Activated naive CD4-positive, alpha-beta T cell treated with anti-CD3 and anti-CD28 coated beads, Interleukin-2, amount 50 U/mL, for 72 hours (primary cell): Measurements from ENCODE around the gene LY6G6D. TPM values are rescaled to one million over a fixed set of nuclear protein-coding genes. Genes with fewer than 3 reads are reported as not detected.

Experiments
- ATAC-seq, 2 donors: fragments of 150-1000 bp; cut with Tn5 transposase; 2 replicates each; pipeline ENCODE4 v1.10.0; 2021; ENCODE audit warnings: mild to moderate bottlenecking in 2 of 2, moderate library complexity in 2 of 2
- DNase-seq, 2 donors: peaks; one replicate each; pipeline ENCODE4 v3.0.0; 2021 to 2022; ENCODE audit warnings: low spot score in 2 of 2
- H3K27ac Mint-ChIP-seq, 2 donors: one replicate each; pipeline ENCODE4 v1.8.0; 2022; ENCODE audit warnings: mild to moderate bottlenecking in 2 of 2, mixed read lengths in 2 of 2
- H3K36me3 Mint-ChIP-seq, 2 donors: one replicate each; pipeline ENCODE4 v1.8.0; 2022; ENCODE audit warnings: mixed read lengths in 2 of 2
- H3K9me3 Mint-ChIP-seq, 2 donors: one replicate each; pipeline ENCODE4 v1.8.0; 2022; ENCODE audit warnings: mixed read lengths in 2 of 2
- total RNA-seq, 2 donors: library from RNA; stranded (reverse); gene quantifications; one replicate each; pipeline ENCODE4 v1.2.3, GENCODE V29; 2022

Gene LY6G6D
- total RNA-seq, 2 donors from 2014 or later, result not detected

DNA sequence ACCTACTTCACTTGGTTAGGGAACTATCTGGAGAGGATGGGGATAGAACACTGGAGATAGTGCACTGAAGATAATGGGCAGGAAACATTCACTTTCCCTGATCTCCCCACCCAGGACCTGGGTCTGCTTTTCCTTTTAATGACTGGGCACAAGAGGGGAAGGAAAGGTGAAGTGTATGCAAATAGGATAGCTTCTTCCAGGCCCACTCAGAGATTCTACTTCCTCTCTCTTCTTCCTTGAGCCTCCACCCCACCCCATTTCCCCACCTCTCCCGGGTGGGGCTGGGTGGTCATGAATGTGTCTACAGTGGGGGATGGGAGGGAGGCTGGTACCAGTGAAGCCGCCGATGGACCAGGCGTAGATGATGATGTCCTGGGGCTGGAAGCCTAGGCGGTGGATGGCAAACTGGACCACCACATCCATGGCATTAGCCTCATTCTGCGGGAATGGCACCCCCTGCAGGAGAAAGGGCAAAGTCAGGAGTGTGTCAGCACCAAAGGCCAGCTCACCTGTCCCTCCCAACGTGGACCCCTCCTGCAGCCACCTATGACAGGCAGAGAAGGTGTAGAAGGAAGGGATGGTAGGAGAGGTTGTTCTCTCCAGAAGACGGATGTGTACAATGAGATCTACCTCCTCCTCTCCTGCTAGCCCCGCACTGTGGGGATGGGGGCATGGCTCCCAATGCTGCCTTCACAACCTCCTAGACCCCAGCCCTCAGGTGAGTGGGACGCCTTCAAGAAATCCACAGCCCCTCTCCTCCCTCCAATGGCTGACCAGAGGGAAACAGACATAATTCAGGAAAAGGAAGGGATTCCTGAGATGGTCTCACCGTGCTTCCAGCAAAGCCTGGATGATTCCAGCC is 25.7 kb upstream of the LY6G6D start:
- peak in 1 of 2 donors; percentile 31 for DNase-seq
- H3K27ac Mint-ChIP-seq, result peak overlapping the region; percentile 83 to 93
- peaks cover 0 to 6% of the 10 kb centered on the region in 2 donors for H3K36me3 Mint-ChIP-seq
- peak in 1 of 2 donors; percentile 46 for ATAC-seq
- H3K9me3 Mint-ChIP-seq, result no peaks in the 10 kb centered on the region

DNA sequence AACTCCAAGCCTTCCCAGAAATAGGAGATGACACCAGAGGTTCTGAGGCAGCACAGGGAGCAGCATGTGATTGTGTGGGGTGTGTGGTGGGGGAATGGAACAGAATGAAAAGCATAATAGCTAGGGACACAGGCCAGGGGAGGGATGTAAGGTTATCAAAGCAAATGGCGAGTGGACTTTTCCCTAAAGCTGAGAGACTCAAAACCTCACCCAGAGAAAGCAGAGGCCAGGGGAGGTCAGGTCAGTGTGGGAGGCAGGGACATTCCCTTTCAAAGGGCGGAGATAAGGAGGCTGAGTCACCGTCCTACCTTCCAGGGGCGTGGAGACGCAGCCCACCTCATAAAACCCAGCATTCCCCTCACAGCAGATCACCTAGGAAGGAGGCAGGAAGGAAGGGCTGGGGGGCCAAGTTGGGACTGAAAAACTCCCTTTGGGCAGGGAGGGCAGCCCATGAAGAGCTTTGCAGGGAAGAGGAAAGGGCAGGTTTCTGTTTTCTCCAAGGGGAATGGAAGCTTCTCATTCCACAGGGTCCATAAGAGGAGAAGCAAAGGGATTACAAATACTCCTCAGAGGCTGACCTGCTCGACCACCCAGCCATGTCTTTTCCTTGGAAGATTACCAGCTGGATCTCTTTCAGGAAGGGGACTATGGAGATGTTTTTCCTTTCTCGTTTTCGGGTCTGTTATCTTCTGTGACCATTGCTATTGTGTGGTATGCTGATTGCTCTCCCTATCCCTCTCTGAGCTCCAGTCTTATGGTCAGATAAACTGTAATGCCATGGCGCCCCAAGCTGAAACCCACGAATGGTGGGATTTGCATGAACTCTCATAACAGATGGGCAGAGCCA is 24.7 kb upstream of the LY6G6D start:
- H3K27ac Mint-ChIP-seq, result peak overlapping the region; percentile 83 to 93
- H3K9me3 Mint-ChIP-seq, result no peaks in the 10 kb centered on the region
- ATAC-seq, result peak in 1 of 2 donors; percentile 69
- peaks cover 0 to 6% of the 10 kb centered on the region in 2 donors for H3K36me3 Mint-ChIP-seq
- no peak for DNase-seq

DNA sequence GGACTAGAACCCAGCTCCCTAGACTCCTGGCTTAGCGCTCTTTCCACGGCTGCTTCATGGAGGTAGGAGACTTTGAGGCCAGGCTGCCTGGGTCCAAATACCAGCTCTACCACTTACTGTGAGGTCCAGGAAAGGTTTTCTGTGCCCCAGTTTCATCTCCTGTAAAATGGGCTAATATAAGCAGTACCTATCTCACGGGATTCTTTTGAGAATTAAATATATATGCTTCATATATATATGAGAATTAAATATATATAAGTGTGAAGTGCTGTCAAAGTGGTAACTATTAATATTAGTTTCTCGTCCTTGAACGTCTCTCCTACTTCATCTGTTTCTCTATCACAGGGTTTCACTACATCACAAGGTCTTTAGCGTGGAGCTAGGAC is 24.1 kb upstream of the LY6G6D start:
- Mint-ChIP-seq H3K9me3 (no peaks in the 10 kb centered on the region), H3K27ac (no peak overlapping the region), H3K36me3 (peaks cover 0 to 6% of the 10 kb centered on the region in 2 donors)
- ATAC-seq (no peak), DNase-seq (no peak)

DNA sequence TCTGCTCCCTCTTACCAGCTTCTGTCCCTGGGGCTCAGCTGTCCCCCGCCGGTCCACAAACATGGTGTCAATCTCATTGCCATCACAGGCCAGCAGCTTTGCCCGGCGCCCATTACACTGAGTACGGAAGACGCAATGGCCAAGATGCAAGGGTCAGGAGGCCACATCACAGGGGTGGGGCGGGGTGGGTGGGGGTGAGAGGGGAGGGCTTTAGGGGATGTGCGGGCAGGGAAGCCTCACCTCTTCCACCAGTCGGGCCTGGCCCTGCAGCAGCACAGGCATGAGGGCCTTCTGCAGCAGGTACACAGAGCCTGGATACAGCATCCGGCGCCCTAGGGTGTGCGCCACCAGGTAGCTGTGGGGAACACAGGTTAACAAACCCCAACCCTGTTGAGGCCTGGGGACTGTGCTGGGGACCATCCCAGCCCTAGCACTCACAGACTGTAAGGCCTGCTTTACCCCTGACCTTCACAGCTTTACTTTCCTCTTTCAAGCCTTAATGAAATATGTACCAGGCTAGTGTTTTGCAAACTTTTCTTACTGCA is 23.5 kb upstream of the LY6G6D start:
- no peak for DNase-seq
- Mint-ChIP-seq H3K36me3 (peaks cover 0 to 6% of the 10 kb centered on the region in 2 donors), H3K9me3 (no peaks in the 10 kb centered on the region), H3K27ac (no peak overlapping the region)
- ATAC-seq, result no peak

DNA sequence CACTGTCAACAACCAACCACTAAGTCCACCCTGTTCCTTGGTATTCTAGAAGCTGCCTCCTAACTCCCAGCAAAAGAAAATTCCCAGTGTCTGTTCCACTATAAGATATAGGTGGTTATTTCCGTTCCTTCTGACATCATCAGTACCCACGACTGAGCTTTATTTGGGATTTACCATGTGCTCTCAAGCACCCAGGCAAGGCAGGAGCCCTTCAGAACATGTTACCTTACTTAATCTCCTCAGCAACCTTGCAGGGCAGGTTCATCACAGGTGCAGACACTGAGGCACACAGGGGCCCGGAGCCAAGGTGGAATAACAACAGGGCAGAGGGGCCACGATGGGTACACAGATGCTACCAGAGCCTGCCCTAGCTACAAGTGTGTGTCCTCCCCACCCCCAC is 22.8 kb upstream of the LY6G6D start:
- DNase-seq, result no peak
- H3K9me3 Mint-ChIP-seq, result no peaks in the 10 kb centered on the region
- H3K36me3 Mint-ChIP-seq, result peaks cover 0 to 6% of the 10 kb centered on the region in 2 donors
- no peak for ATAC-seq
- peak overlapping the region in 1 of 2 donors; percentile 67 for H3K27ac Mint-ChIP-seq

DNA sequence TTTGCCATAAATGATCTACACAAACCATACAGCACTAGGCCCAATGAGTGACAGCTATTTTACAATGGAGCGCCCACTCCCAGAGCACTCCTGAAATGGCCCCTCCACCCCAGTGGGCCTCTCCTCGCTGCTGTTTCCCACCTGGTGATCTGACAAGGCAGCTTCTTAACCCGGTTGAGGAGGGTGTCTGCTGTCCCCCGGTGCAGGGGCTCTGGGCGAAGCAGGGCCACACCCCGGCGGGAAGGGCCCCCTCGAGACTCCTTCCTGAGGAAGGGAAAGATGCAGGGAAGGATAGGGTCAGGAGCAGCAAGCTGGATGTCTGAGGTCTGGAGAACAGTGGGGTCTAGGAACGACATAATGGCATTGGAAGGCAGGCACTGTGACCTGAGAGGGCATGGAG is 22.3 kb upstream of the LY6G6D start:
- H3K27ac Mint-ChIP-seq, result peak overlapping the region; percentile 56 to 67
- no peaks in the 10 kb centered on the region for H3K9me3 Mint-ChIP-seq
- ATAC-seq (no peak), DNase-seq (no peak)
- peaks cover 0 to 6% of the 10 kb centered on the region in 2 donors for H3K36me3 Mint-ChIP-seq

DNA sequence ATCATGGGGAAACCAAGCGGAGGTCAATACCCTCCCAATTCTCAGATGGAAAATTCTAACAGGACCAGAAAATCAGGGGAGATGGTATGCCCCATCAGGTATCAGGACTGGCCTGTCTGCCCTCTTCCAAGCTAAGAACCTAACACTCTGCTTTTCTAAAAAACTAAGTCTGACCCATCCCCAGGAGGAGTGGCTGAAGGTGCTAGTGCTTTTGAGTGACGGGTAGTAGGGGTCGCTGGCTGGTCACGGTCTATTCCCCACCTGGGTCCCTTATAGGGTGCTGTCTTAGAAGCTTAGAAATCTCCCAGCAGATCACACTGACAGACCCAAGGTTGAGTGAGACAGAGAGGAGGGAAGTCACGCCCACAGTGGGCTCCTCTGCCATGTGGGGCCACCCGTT is 21.6 kb upstream of the LY6G6D start:
- ATAC-seq (no peak), DNase-seq (no peak)
- Mint-ChIP-seq H3K36me3 (peaks cover 0 to 6% of the 10 kb centered on the region in 2 donors), H3K9me3 (no peaks in the 10 kb centered on the region), H3K27ac (peak overlapping the region in 1 of 2 donors; percentile 56)

DNA sequence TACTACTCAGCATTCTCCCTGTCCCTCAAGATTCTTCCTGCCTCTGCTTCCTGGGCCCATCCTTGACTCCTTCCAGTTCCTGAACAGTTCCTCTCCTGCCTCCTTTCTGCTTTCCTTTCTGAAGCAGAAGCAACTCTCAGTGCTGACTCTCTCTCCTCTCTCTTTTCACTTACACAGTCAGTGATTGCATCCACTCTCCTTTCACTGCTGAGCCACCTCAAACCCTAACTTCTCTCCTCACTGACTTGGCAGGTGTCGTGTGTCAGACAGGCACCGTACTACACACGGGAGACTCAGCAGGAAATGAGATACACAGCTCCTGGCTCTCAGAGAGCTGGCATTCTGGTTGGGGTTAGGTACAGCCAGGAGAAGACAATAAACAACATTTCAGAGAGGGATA is 17.6 kb upstream of the LY6G6D start:
- peak in 1 of 2 donors; percentile 45 for ATAC-seq
- no peak for DNase-seq
- Mint-ChIP-seq H3K9me3 (no peaks in the 10 kb centered on the region), H3K27ac (peak overlapping the region; percentile 10 to 43), H3K36me3 (peaks cover 6 to 11% of the 10 kb centered on the region in 2 donors)

DNA sequence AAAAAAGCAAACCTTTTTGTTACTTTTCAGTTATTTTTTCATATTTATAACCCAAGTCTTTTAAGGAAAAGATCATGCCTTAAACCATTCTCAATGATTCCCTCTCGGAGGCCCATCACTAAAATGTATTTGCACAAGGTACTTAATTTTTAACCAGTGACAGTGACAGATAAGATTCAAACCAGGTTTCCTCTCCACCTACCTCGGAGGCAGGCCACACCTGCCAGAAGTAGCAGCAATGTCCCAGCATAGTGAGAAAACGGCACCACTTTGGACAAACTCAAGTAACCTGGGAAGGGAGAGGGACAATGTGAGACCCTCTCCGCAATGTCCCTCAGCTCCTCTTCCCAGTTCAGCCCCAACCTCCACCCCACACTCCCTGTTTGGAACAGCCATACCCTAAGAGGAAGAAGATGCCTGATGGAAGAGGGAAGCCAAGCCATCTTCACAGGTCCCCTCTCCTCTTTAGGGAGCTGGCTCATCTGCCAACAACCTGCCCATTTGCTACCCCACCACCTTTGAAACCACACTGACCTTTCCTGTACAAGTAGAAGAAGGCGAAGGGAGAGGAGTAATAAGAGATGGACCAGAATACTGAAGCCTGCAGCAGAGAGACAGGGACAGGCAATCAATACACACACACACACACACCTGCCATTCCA is 14.3 kb upstream of the LY6G6D start:
- ATAC-seq (no peak), DNase-seq (no peak)
- H3K9me3 Mint-ChIP-seq, result no peaks in the 10 kb centered on the region
- peaks cover 14% of the 10 kb centered on the region in 2 donors for H3K36me3 Mint-ChIP-seq
- no peak overlapping the region for H3K27ac Mint-ChIP-seq

DNA sequence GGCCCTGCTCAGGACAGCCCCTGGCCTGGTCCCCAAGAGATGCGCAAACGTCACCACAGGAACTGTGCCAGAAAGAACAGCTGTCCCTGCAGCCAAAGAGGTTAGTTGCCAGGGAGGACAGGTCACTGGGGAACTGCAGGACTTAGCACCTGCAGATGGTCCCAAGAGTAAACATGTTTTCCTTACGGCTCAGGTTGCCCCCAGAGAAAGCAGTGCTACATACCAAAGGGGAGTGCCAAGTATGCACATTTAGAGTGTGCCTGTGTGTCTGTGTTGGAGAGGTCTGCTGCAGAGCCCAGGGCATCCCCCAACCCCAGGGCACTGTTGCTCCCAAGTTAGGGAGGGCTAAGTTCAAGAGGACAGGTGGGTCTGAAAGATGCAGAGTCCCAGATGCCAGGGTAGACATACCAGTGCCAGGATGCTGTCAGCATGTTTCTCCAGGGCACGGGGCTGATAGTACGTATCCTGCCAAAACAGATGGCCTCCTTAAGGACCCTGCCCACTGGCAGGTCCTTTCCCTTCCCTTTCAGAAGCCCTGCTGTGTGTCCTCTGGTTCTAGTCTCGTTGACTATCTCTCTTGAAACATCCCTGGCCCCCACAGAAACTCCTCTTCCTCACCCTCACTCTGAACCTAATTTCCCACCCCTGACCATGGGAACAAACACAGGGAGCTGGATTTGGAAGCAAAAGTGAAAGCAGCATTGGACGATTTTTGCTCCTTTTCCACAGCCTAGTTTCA is 13.3 kb upstream of the LY6G6D start:
- DNase-seq (no peak), ATAC-seq (no peak)
- Mint-ChIP-seq H3K27ac (peak overlapping the region; percentile 94 to 98), H3K36me3 (peaks cover 14% of the 10 kb centered on the region in 2 donors), H3K9me3 (no peaks in the 10 kb centered on the region)

DNA sequence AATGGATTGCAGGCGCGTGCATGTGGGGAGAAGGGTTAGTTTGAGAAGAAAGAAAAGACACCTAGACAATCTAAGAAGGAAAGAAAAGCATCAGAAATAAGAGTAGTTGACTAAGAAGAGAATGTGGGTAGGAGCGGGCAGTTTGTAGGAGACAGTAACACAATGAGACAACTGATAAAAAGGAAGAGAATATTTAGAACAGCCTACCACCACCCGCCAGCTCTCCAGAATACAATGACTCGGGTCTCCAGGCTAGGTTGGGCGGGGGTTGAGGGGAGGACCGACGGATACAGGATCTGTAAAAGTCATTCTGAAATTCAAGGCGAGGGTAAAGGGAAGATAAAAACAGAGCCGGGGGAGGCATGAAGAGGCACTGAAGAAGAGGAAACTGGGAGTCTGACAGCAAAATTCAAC is 12.7 kb upstream of the LY6G6D start:
- Mint-ChIP-seq H3K27ac (peak overlapping the region; percentile 94 to 98), H3K9me3 (no peaks in the 10 kb centered on the region), H3K36me3 (peaks cover 14% of the 10 kb centered on the region in 2 donors)
- DNase-seq, result peak in 1 of 2 donors; percentile 30
- peak; percentile 28 to 52 for ATAC-seq

DNA sequence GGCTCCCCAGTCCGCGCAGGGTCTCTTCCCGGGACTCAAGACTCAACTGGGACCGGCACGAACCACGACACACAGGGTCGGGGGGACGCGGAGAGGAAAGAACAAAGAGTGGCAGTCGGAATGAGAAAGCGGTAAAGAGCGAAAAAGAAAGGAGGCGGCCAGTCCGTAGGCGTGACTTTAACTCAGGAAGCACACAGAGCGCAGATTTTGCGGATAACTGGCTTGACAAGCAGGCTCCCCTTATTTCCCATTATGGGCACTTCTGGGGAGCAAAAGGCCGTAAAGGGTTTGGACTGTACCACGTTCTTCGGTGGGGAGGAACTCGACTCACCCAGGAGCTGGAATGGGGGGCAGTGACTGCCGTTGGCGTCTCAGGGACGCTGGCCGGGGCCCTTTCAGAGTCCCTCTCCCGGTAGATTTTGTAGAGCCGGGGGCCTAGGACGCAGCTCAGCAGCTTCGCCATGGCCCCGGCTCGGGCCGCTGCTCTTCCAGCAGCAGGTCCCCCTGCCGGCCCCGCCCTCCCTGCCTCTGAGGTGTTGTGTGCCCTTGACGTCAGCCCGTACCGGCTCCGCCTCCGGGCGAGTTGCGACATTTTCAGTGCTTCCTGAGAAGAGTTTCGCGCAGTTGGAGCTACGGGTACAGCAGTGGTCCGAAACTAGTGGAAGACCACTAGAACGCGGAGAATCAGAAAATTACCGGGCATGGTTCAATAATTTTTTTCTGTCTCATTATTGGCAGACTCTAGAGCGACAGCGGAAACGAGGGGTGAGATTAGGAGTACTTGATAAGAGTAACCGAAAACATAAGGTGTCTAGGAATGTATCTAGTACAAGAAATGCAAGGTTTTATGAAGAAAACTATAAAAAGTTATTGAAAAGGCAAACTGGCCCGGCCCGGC is 12.1 kb upstream of the LY6G6D start, which contains the start of gene ABHD16A:
TSS of gene ABHD16A (minus strand) at position 506 of the 898 bp plus-strand sequence. CDS start at position 463, 43 bp downstream.
- Mint-ChIP-seq H3K36me3 (peaks cover 14% of the 10 kb centered on the region in 2 donors), H3K27ac (peak within 1 kb of the TSS; percentile 94 to 98), H3K9me3 (no peaks in the 10 kb centered on the region)
- ATAC-seq, result peak; percentile 96 to 97
- DNase-seq, result peak; percentile 94 to 96

DNA sequence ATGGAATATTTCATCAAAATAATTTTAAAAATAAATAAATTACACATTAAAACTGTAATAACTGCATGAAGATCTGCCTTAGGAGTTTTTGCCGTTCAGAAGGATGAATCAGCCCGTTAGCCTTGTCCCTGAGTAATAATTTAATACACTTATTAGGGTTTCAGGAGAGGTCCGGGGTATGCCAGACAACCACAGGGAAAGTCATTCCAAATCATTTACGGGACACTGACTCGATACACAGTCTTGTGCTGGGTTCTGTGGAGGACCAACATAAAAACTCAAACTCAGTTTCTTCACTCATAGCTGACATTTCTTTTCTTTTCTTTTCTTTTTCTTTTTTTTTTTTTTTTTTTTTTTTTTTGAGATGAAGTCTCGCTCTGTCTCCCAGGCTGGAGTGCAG is 9.2 kb upstream of the LY6G6D start:
- no peaks in the 10 kb centered on the region for H3K9me3 Mint-ChIP-seq
- peaks cover 14% of the 10 kb centered on the region in 2 donors for H3K36me3 Mint-ChIP-seq
- ATAC-seq, result no peak

DNA sequence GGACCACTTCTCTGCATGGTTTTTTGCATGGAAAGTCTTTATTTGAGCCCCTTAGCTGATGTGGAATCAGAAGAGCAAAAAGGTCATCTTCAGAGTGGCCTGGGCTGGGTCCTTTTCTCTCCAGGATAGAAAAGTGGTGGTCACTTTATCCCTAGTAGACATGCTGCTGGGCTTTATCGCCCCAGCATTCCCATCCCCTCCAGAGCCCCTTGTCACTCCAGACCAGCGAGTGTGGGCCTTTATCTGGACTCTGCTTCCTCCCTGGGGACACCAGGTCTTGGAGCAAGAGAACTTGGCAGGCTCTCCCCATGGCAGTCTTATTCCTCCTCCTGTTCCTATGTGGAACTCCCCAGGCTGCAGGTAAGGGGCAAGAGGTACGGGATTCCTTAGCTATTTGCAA is 8.5 kb upstream of the LY6G6D start, which contains the start of gene LY6G6F:
TSS of gene LY6G6F (plus strand) at position 268 of the 400 bp plus-strand sequence. CDS start at position 309, 41 bp downstream.
- DNase-seq, result no peak
- ATAC-seq, result no peak

More for the DNA sequence above, 9.2 kb upstream of the LY6G6D start:
- DNase-seq, result no peak
- H3K27ac Mint-ChIP-seq, result no peak overlapping the region

DNA sequence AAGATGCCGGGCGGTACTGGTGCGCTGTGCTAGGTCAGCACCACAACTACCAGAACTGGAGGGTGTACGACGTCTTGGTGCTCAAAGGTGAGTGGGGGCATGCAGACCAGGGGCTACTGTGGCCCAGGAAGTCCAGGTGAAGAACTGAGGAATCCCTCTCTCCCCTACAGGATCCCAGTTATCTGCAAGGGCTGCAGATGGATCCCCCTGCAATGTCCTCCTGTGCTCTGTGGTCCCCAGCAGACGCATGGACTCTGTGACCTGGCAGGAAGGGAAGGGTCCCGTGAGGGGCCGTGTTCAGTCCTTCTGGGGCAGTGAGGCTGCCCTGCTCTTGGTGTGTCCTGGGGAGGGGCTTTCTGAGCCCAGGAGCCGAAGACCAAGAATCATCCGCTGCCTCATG is 7.4 kb upstream of the LY6G6D start:
- Mint-ChIP-seq H3K27ac (peak overlapping the region in 1 of 2 donors; percentile 22), H3K36me3 (peaks cover 6% of the 10 kb centered on the region in 2 donors), H3K9me3 (no peaks in the 10 kb centered on the region)
- ATAC-seq (no peak), DNase-seq (no peak)

More for the DNA sequence above, 8.5 kb upstream of the LY6G6D start, which contains the start of gene LY6G6F:
- Mint-ChIP-seq H3K36me3 (peaks cover 14% of the 10 kb centered on the region in 2 donors), H3K27ac (peak within 1 kb of the TSS; percentile 14 to 22), H3K9me3 (no peaks in the 10 kb centered on the region)
